Trophoblast cell (in vitro differentiated cells and primary cell): ENCODE data around the gene MAP4K3.

Experiments
- DNase-seq, 2 donors: peaks; one replicate each; pipeline ENCODE4 v3.0.0-alpha.2; 2016
- H2AFZ ChIP-seq: 2 replicates; pipeline ENCODE4 v1.6.1; 2013; ENCODE audit warnings: low read length, moderate library complexity, mild to moderate bottlenecking; ENCODE audit not compliant: insufficient read depth, poor library complexity
- H2AK5ac ChIP-seq: 2 replicates; pipeline ENCODE4 v1.6.1; 2013; ENCODE audit warnings: mild to moderate bottlenecking, low read length
- H2BK120ac ChIP-seq: 2 replicates; pipeline ENCODE4 v1.6.1; 2013; ENCODE audit warnings: low read length, mild to moderate bottlenecking, moderate library complexity; ENCODE audit not compliant: insufficient read depth, poor library complexity
- H2BK12ac ChIP-seq: 2 replicates; pipeline ENCODE4 v1.6.1; 2013; ENCODE audit warnings: mild to moderate bottlenecking, low read length, moderate library complexity
- H2BK5ac ChIP-seq: 2 replicates; pipeline ENCODE4 v1.6.1; 2013; ENCODE audit warnings: low read length, low read depth, moderate library complexity, mild to moderate bottlenecking; ENCODE audit not compliant: poor library complexity
- H3K14ac ChIP-seq: 2 replicates; pipeline ENCODE4 v1.6.1; 2013; ENCODE audit warnings: mild to moderate bottlenecking, low read length
- H3K18ac ChIP-seq: 2 replicates; pipeline ENCODE4 v1.6.1; 2013; ENCODE audit warnings: mild to moderate bottlenecking, low read length
- H3K23ac ChIP-seq: 2 replicates; pipeline ENCODE4 v1.6.1; 2013; ENCODE audit warnings: low read length
- H3K27ac ChIP-seq: 2 replicates; pipeline ENCODE4 v1.5.1; 2013; ENCODE audit warnings: low read depth, mild to moderate bottlenecking, inconsistent platforms, low read length, moderate library complexity
- H3K27me3 ChIP-seq: 2 replicates; pipeline ENCODE4 v1.6.1; 2013; ENCODE audit warnings: inconsistent platforms, mild to moderate bottlenecking, low read length, moderate library complexity; ENCODE audit not compliant: insufficient read depth
- H3K36me3 ChIP-seq, 2 experiments: 1 replicate in 1 of 2; 2 replicates in 1 of 2; pipeline ENCODE4 v1.6.1; 2013; ENCODE audit warnings: low read length in 2 of 2, mild to moderate bottlenecking in 2 of 2, moderate library complexity in 1 of 2; ENCODE audit not compliant: insufficient read depth in 2 of 2, control insufficient read depth in 1 of 2
- H3K4ac ChIP-seq: 2 replicates; pipeline ENCODE4 v1.6.1; 2013; ENCODE audit warnings: low read depth, mild to moderate bottlenecking, low read length, moderate library complexity
- H3K4me1 ChIP-seq, 2 experiments: 1 replicate in 1 of 2; 2 replicates in 1 of 2; pipeline ENCODE4 v1.6.1; 2013; ENCODE audit warnings: low read length in 2 of 2, mild to moderate bottlenecking in 2 of 2, moderate library complexity in 1 of 2; ENCODE audit not compliant: insufficient read depth in 2 of 2, control insufficient read depth in 1 of 2
- H3K4me2 ChIP-seq: 2 replicates; pipeline ENCODE4 v1.6.1; 2013; ENCODE audit warnings: inconsistent platforms, mild to moderate bottlenecking, low read length, moderate library complexity
- H3K4me3 ChIP-seq: 2 replicates; pipeline ENCODE4 v1.5.1; 2013; ENCODE audit warnings: mild to moderate bottlenecking, low read depth, low read length, inconsistent platforms
- H3K79me1 ChIP-seq: one replicate; pipeline ENCODE4 v1.6.1; 2013; ENCODE audit warnings: low read length
- H3K79me2 ChIP-seq: 2 replicates; pipeline ENCODE4 v1.6.1; 2013; ENCODE audit warnings: low read length, mild to moderate bottlenecking; ENCODE audit not compliant: control insufficient read depth, insufficient read depth, poor library complexity
- H3K9ac ChIP-seq: 2 replicates; pipeline ENCODE4 v1.6.1; 2013; ENCODE audit warnings: mild to moderate bottlenecking, low read length
- H3K9me3 ChIP-seq: 2 replicates; pipeline ENCODE4 v1.6.1; 2013; ENCODE audit warnings: low read depth, mild to moderate bottlenecking, control low read depth, inconsistent platforms, low read length; ENCODE audit not compliant: insufficient read depth
- H4K12ac ChIP-seq: 2 replicates; pipeline ENCODE4 v1.6.1; 2013; ENCODE audit warnings: low read depth, mild to moderate bottlenecking, low read length, moderate library complexity
- H4K8ac ChIP-seq: 2 replicates; pipeline ENCODE4 v1.6.1; 2013; ENCODE audit warnings: low read depth, mild to moderate bottlenecking, low read length, moderate library complexity
- H4K91ac ChIP-seq: one replicate; pipeline ENCODE4 v1.6.1; 2013; ENCODE audit warnings: low read depth, mild to moderate bottlenecking, low read length, moderate library complexity
- WGBS: extraction: QIAGEN DNeasy Blood & Tissue Kit; methylation state at CpG from one replicate; pipeline ENCODE4 v1.1.7; 2013; ENCODE audit warnings: missing lambda C conversion rate; ENCODE audit not compliant: insufficient read length, insufficient coverage; ENCODE audit errors: extremely low coverage; 5-methylcytosine and 5-hydroxymethylcytosine counted together

The MAP4K3 gene

GRCh38 chr2:39377226-39377939, 59.7 kb downstream of the MAP4K3 start:
- H2AK5ac ChIP-seq = no peak overlapping the region
- no CpG with 5 or more reads among the region's 2 CpGs for WGBS
- H2BK12ac ChIP-seq = no peak overlapping the region
- H4K12ac ChIP-seq = no peak overlapping the region
- H3K4me2 ChIP-seq = no peak overlapping the region
- H2AFZ ChIP-seq = no peak overlapping the region
- peak in 1 of 2 donors; percentile 14 for DNase-seq
- no peak overlapping the region for H2BK120ac ChIP-seq
- no peaks in the 10 kb centered on the region for H3K79me2 ChIP-seq
- H3K9me3 ChIP-seq = no peaks in the 10 kb centered on the region
- H3K27ac ChIP-seq = peak overlapping the region; percentile 45
- H3K36me3 ChIP-seq = no peaks in the 10 kb centered on the region
- no peak overlapping the region for H2BK5ac ChIP-seq
- H4K91ac ChIP-seq = no peak overlapping the region
- H3K4me3 ChIP-seq = no peak overlapping the region
- no peak overlapping the region for H4K8ac ChIP-seq
- H3K4ac ChIP-seq = no peak overlapping the region
- H3K23ac ChIP-seq = no peak overlapping the region
- H3K9ac ChIP-seq = no peak overlapping the region
- H3K79me1 ChIP-seq = no peaks in the 10 kb centered on the region
- H3K18ac ChIP-seq = no peak overlapping the region
- peaks cover 0 to 3% of the 10 kb centered on the region in 2 experiments for H3K4me1 ChIP-seq
- H3K27me3 ChIP-seq = no peaks in the 10 kb centered on the region
- H3K14ac ChIP-seq = no peak overlapping the region

GRCh38 chr2:39375917-39376316, 61.2 kb downstream of the MAP4K3 start:
- peaks cover 0 to 3% of the 10 kb centered on the region in 2 experiments for H3K4me1 ChIP-seq
- no peak overlapping the region for H2AFZ ChIP-seq
- H4K12ac ChIP-seq = no peak overlapping the region
- no peak overlapping the region for H4K8ac ChIP-seq
- H2BK5ac ChIP-seq = no peak overlapping the region
- no peak overlapping the region for H3K23ac ChIP-seq
- no peaks in the 10 kb centered on the region for H3K79me1 ChIP-seq
- no peak overlapping the region for H2AK5ac ChIP-seq
- no peak overlapping the region for H3K9ac ChIP-seq
- no peak overlapping the region for H3K4me3 ChIP-seq
- no peaks in the 10 kb centered on the region for H3K79me2 ChIP-seq
- H3K4ac ChIP-seq = no peak overlapping the region
- H2BK12ac ChIP-seq = no peak overlapping the region
- no CpG with 5 or more reads among the region's 2 CpGs for WGBS
- no peak overlapping the region for H4K91ac ChIP-seq
- H2BK120ac ChIP-seq = no peak overlapping the region
- no peaks in the 10 kb centered on the region for H3K27me3 ChIP-seq
- no peak overlapping the region for H3K14ac ChIP-seq
- H3K4me2 ChIP-seq = no peak overlapping the region
- H3K18ac ChIP-seq = no peak overlapping the region
- no peaks in the 10 kb centered on the region for H3K36me3 ChIP-seq
- H3K9me3 ChIP-seq = no peaks in the 10 kb centered on the region
- DNase-seq = no peak
- no peak overlapping the region for H3K27ac ChIP-seq

GRCh38 chr2:39373181-39373802, 63.8 kb downstream of the MAP4K3 start:
- no peak overlapping the region for H3K4me2 ChIP-seq
- no peak overlapping the region for H3K27ac ChIP-seq
- H4K12ac ChIP-seq = no peak overlapping the region
- H2BK120ac ChIP-seq = no peak overlapping the region
- no peak for DNase-seq
- H3K18ac ChIP-seq = no peak overlapping the region
- peaks cover 0 to 3% of the 10 kb centered on the region in 2 experiments for H3K4me1 ChIP-seq
- no peak overlapping the region for H2BK5ac ChIP-seq
- no peak overlapping the region for H2BK12ac ChIP-seq
- H2AFZ ChIP-seq = no peak overlapping the region
- no CpG with 5 or more reads among the region's 2 CpGs for WGBS
- H3K4ac ChIP-seq = no peak overlapping the region
- no peak overlapping the region for H4K91ac ChIP-seq
- no peak overlapping the region for H3K14ac ChIP-seq
- H3K23ac ChIP-seq = no peak overlapping the region
- no peaks in the 10 kb centered on the region for H3K36me3 ChIP-seq
- H3K9ac ChIP-seq = no peak overlapping the region
- H3K9me3 ChIP-seq = no peaks in the 10 kb centered on the region
- no peaks in the 10 kb centered on the region for H3K79me2 ChIP-seq
- no peak overlapping the region for H2AK5ac ChIP-seq
- H3K79me1 ChIP-seq = no peaks in the 10 kb centered on the region
- H3K27me3 ChIP-seq = no peaks in the 10 kb centered on the region
- H3K4me3 ChIP-seq = no peak overlapping the region
- H4K8ac ChIP-seq = no peak overlapping the region

GRCh38 chr2:39370101-39370500, 67.0 kb downstream of the MAP4K3 start:
- H2BK12ac ChIP-seq = no peak overlapping the region
- H3K14ac ChIP-seq = no peak overlapping the region
- no peak overlapping the region for H2AFZ ChIP-seq
- no peak overlapping the region for H2AK5ac ChIP-seq
- no peaks in the 10 kb centered on the region for H3K9me3 ChIP-seq
- no peaks in the 10 kb centered on the region for H3K27me3 ChIP-seq
- H4K12ac ChIP-seq = no peak overlapping the region
- no peak overlapping the region for H4K8ac ChIP-seq
- peaks cover 2 to 3% of the 10 kb centered on the region in 2 experiments for H3K36me3 ChIP-seq
- no peak overlapping the region for H3K4me3 ChIP-seq
- no peak overlapping the region for H2BK5ac ChIP-seq
- H3K9ac ChIP-seq = no peak overlapping the region
- no CpG with 5 or more reads among the region's 2 CpGs for WGBS
- no peak overlapping the region for H3K4ac ChIP-seq
- no peak for DNase-seq
- H3K18ac ChIP-seq = no peak overlapping the region
- H4K91ac ChIP-seq = no peak overlapping the region
- H3K4me1 ChIP-seq = no peaks in the 10 kb centered on the region
- H3K79me1 ChIP-seq = no peaks in the 10 kb centered on the region
- H2BK120ac ChIP-seq = no peak overlapping the region
- H3K27ac ChIP-seq = no peak overlapping the region
- no peak overlapping the region for H3K4me2 ChIP-seq
- no peak overlapping the region for H3K23ac ChIP-seq
- H3K79me2 ChIP-seq = no peaks in the 10 kb centered on the region
